Vagina (tissue), 2 donors: ENCODE data around the gene CHCHD1.

Source experiments
- POLR2A ChIP-seq, 2 donors: fragments of 450-650 bp; IDR thresholded peaks; one replicate each; pipeline ENCODE4 v1.6.1; 2017; ENCODE audit warnings: antibody characterized with exemption in 2 of 2, mild to moderate bottlenecking in 2 of 2, moderate library complexity in 2 of 2
- POLR2AphosphoS5 ChIP-seq, 2 donors: sonication (generic); formaldehyde crosslinking; IDR thresholded peaks; one replicate each; pipeline ENCODE4 v1.9.0; 2017; ENCODE audit warnings: antibody characterized with exemption in 2 of 2, mild to moderate bottlenecking in 2 of 2, low read depth in 1 of 2; ENCODE audit not compliant: insufficient read depth in 1 of 2

DNA sequence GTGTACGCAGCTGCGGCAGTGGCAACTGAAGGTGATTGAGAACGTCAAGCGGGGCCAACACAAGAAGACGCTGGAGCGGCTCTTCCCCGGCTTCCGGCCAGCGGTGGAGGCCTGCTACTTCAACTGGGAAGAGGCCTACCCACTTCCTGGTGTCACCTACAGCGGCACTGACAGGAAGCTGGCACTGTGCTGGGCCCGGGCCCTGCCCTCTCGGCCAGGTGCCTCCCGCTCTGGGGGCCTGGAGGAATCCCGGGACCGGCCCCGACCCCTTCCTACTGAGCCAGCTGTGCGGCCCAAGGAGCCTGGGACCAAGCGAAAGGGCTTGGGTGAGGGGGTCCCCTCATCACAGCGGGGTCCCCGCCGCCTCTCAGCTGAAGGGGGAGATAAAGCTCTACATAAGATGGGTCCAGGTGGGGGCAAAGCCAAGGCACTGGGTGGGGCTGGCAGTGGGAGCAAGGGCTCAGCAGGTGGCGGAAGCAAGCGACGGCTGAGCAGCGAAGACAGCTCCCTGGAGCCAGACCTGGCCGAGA, 10.1 kb downstream of the CHCHD1 start:
- TF ChIP-seq POLR2A (IDR thresholded peaks at IDR 0.05): no peak
- no peak for TF ChIP-seq POLR2AphosphoS5 (IDR thresholded peaks at IDR 0.05; ENCODE audit: insufficient read depth in 1 of 2, low read depth in 1 of 2)
